ENCODE results near the gene HSPA12B.

The HSPA12B gene

GRCh38 chr20:3705491-3705969 lies 27.0 kb upstream of the HSPA12B start:
- TF ChIP-seq CTCF (conservative IDR thresholded peaks at IDR 0.05) (no peak), ZFX (IDR thresholded peaks at IDR 0.05) (no peak)

GRCh38 chr20:3705970-3706739 lies 26.3 kb upstream of the HSPA12B start:
- no peak overlapping the region for H3K27ac ChIP-seq
- TF ChIP-seq CTCF (conservative IDR thresholded peaks at IDR 0.05), result no peak
- no peak for TF ChIP-seq ZFX (IDR thresholded peaks at IDR 0.05)

More at GRCh38 chr20:3705491-3705969, 27.0 kb upstream of the HSPA12B start:
- H3K27ac ChIP-seq, result no peak overlapping the region

GRCh38 chr20:3706774-3707507 lies 25.5 kb upstream of the HSPA12B start:
- H3K27ac ChIP-seq, result no peak overlapping the region
- TF ChIP-seq ZFX (IDR thresholded peaks at IDR 0.05), result no peak
- TF ChIP-seq CTCF (conservative IDR thresholded peaks at IDR 0.05), result no peak

- TF ChIP-seq CTCF (conservative IDR thresholded peaks at IDR 0.05) (no peak), ZFX (IDR thresholded peaks at IDR 0.05) (no peak)
- H3K27ac ChIP-seq, result no peak overlapping the region
These were observed 25.0 kb upstream of the HSPA12B start for GRCh38 chr20:3707508-3707899.

GRCh38 chr20:3710011-3710466 lies 22.4 kb upstream of the HSPA12B start:
- TF ChIP-seq ZFX (IDR thresholded peaks at IDR 0.05) (no peak), CTCF (conservative IDR thresholded peaks at IDR 0.05) (no peak)
- no peak overlapping the region for H3K27ac ChIP-seq

GRCh38 chr20:3710703-3711483 lies 21.6 kb upstream of the HSPA12B start:
- TF ChIP-seq ZFX (IDR thresholded peaks at IDR 0.05), result no peak
- peak; percentile 94 for TF ChIP-seq CTCF (conservative IDR thresholded peaks at IDR 0.05)
- H3K27ac ChIP-seq, result no peak overlapping the region
